Stimulated activated CD4-positive, alpha-beta T cell treated with anti-CD3 and anti-CD28 coated beads, Interleukin-4, amount 100 ng/mL, for 48 hours (primary cell): ENCODE data around the gene CRTC3.

Source experiments
- DNase-seq, 2 donors: peaks; one replicate each; pipeline ENCODE4 v3.0.0-alpha.2; 2020; ENCODE audit warnings: low read depth in 2 of 2

The CRTC3 gene

GRCh38 chr15:90593499-90594158, 63.9 kb downstream of the CRTC3 start:
- no peak for DNase-seq

GRCh38 chr15:90594301-90594738, 64.6 kb downstream of the CRTC3 start:
- peak; percentile 77 to 78 for DNase-seq

GRCh38 chr15:90595763-90596155, 66.0 kb downstream of the CRTC3 start:
- DNase-seq = no peak

GRCh38 chr15:90596943-90597342, 67.2 kb downstream of the CRTC3 start:
- DNase-seq = no peak

- DNase-seq = no peak
Observed at GRCh38 chr15:90597577-90597976, 67.9 kb downstream of the CRTC3 start.

- no peak for DNase-seq
Observed at GRCh38 chr15:90598031-90598577, 68.4 kb downstream of the CRTC3 start.

GRCh38 chr15:90598679-90599078, 69.0 kb downstream of the CRTC3 start:
- no peak for DNase-seq

GRCh38 chr15:90599116-90599515, 69.4 kb downstream of the CRTC3 start:
- DNase-seq = no peak

- no peak for DNase-seq
Observed at GRCh38 chr15:90599644-90600043, 69.9 kb downstream of the CRTC3 start.

GRCh38 chr15:90600954-90601353, 71.2 kb downstream of the CRTC3 start:
- DNase-seq = no peak

- peak in 1 of 2 donors; percentile 38 for DNase-seq
Observed at GRCh38 chr15:90603893-90604292, 74.2 kb downstream of the CRTC3 start.

- DNase-seq = no peak
Observed at GRCh38 chr15:90606641-90607040, 76.9 kb downstream of the CRTC3 start.

- no peak for DNase-seq
Observed at GRCh38 chr15:90607361-90607760, 77.6 kb downstream of the CRTC3 start.

GRCh38 chr15:90609242-90610180, 79.8 kb downstream of the CRTC3 start:
- no peak for DNase-seq

GRCh38 chr15:90610190-90610589, 80.5 kb downstream of the CRTC3 start:
- DNase-seq = no peak

GRCh38 chr15:90611157-90611556, 81.4 kb downstream of the CRTC3 start:
- DNase-seq = no peak

- DNase-seq = no peak
Observed at GRCh38 chr15:90617171-90617570, 87.4 kb downstream of the CRTC3 start.

GRCh38 chr15:90617668-90618097, 88.0 kb downstream of the CRTC3 start:
- DNase-seq = no peak

- DNase-seq = no peak
Observed at GRCh38 chr15:90618330-90619125, 88.8 kb downstream of the CRTC3 start.

- DNase-seq = no peak
Observed at GRCh38 chr15:90619468-90619867, 89.7 kb downstream of the CRTC3 start.

- no peak for DNase-seq
Observed at GRCh38 chr15:90619939-90620338, 90.2 kb downstream of the CRTC3 start.
